GM12878 (cell line): Measurements from ENCODE around the gene PCBD2. TPM values are rescaled to one million over a fixed set of nuclear protein-coding genes. Genes with fewer than 3 reads are reported as not detected.
A peak's percentile ranks its signal among the peaks of the same experiment; 100 is the strongest.

ENCODE experiments used
- BHLHE40 ChIP-seq, 2 experiments: fragments of 450-650 bp in 1 of 2; IDR thresholded peaks; 2 replicates each; pipeline ENCODE4 v1.6.1; 2011 to 2017; ENCODE audit warnings: low read depth in 2 of 2, borderline replicate concordance in 1 of 2, improper control_type of control experiment in 1 of 2, low read length in 1 of 2, mild to moderate bottlenecking in 1 of 2
- ESRRA ChIP-seq: IDR thresholded peaks from 2 replicates; pipeline ENCODE4 v1.6.1; 2012; ENCODE audit warnings: mild to moderate bottlenecking, low read length, improper control_type of control experiment
- ETV6 ChIP-seq, 2 experiments: fragments of 450-650 bp in 1 of 2; IDR thresholded peaks in 1 of 2; conservative IDR thresholded peaks in 1 of 2; 2 replicates each; pipeline ENCODE4 v1.6.1; 2014; ENCODE audit warnings: antibody characterized with exemption in 1 of 2, borderline replicate concordance in 1 of 2, low read depth in 1 of 2, mild to moderate bottlenecking in 1 of 2, moderate library complexity in 1 of 2
- NBN ChIP-seq: fragments of 450-650 bp; IDR thresholded peaks from 2 replicates; pipeline ENCODE4 v1.6.1; 2016
- POU2F2 ChIP-seq: IDR thresholded peaks from 3 replicates; pipeline ENCODE4 v1.6.1; 2011; ENCODE audit warnings: low read depth, mild to moderate bottlenecking, low read length, borderline replicate concordance
- RB1 ChIP-seq: fragments of 450-650 bp; formaldehyde crosslinking; IDR thresholded peaks from 2 replicates; pipeline ENCODE4 v1.6.1; 2017; ENCODE audit warnings: mild to moderate bottlenecking, borderline replicate concordance
- SIN3A ChIP-seq: IDR thresholded peaks from 2 replicates; pipeline ENCODE4 v1.6.1; 2012; ENCODE audit warnings: low read depth, low read length, improper control_type of control experiment
- STAT3 ChIP-seq: IDR thresholded peaks from 2 replicates; pipeline ENCODE4 v1.6.1; 2011; ENCODE audit warnings: low read depth, low read length, improper control_type of control experiment
- TCF7 ChIP-seq: IDR thresholded peaks from 2 replicates; pipeline ENCODE4 v1.6.1; 2014; ENCODE audit warnings: antibody characterized with exemption, borderline replicate concordance
- WRNIP1 ChIP-seq: IDR thresholded peaks from 2 replicates; pipeline ENCODE4 v1.6.1; 2011; ENCODE audit warnings: low read depth, low read length, improper control_type of control experiment, borderline replicate concordance
- ZNF207 ChIP-seq: fragments of 450-650 bp; IDR thresholded peaks from 2 replicates; pipeline ENCODE4 v1.6.1; 2014; ENCODE audit warnings: antibody characterized with exemption, mild to moderate bottlenecking, borderline replicate concordance
- polyA plus RNA-seq, 11 experiments: library from polyadenylated mRNA; depleted of rRNA in 4 of 11; unstranded in 6 of 11; stranded (reverse) in 5 of 11; fragments of >200 nt; fragmentation: Nextera tagmentation in 4 of 11; fragmentation: Illumina TruSeq in 1 of 11; extraction: Ambion mirVana in 4 of 11; extraction: Trizol in 1 of 11; gene quantifications; 1 replicate in 1 of 11; 2 replicates in 10 of 11; pipeline versions ENCODE4 v1.2.1 to v1.2.3, GENCODE V29; 2011 to 2016; ENCODE audit warnings: inconsistent platforms in 2 of 11, missing spikeins in 2 of 11, low read depth in 1 of 11
- total RNA-seq, 4 experiments: library from RNA; depleted of rRNA in 3 of 4; stranded (reverse); fragments of >200 nt in 3 of 4; fragmentation: Illumina TruSeq in 1 of 4; extraction: Trizol in 1 of 4; gene quantifications; 2 replicates each; pipeline versions ENCODE4 v1.2.1 to v1.2.3, GENCODE V29; 2013 to 2021
- TF ChIP-seq, protein P1 (sequence below): fragments of 450-650 bp; IDR thresholded peaks from 2 replicates; pipeline ENCODE4 v1.6.1; 2017; ENCODE audit warnings: mild to moderate bottlenecking, moderate library complexity
- TF ChIP-seq, protein P2 (sequence below): fragments of 450-650 bp; IDR thresholded peaks from 2 replicates; pipeline ENCODE4 v1.6.1; 2017; ENCODE audit warnings: borderline replicate concordance
- TF ChIP-seq, protein P3 (sequence below): fragments of 450-650 bp; IDR thresholded peaks from 2 replicates; pipeline ENCODE4 v1.6.1; 2017; ENCODE audit warnings: low read depth, mild to moderate bottlenecking, moderate library complexity
- TF ChIP-seq, protein P4 (sequence below): IDR thresholded peaks from 2 replicates; pipeline ENCODE4 v1.6.1; 2012; ENCODE audit warnings: low read depth, low read length, improper control_type of control experiment
- TF ChIP-seq, protein P5 (sequence below), 3 experiments: IDR thresholded peaks in 2 of 3; conservative IDR thresholded peaks in 1 of 3; 2 replicates each; pipeline ENCODE4 v1.5.1; 2011; ENCODE audit warnings: low read depth in 3 of 3, low read length in 3 of 3, mild to moderate bottlenecking in 3 of 3, control low read depth in 2 of 3, moderate library complexity in 2 of 3, inconsistent platforms in 1 of 3, mixed read lengths in 1 of 3; ENCODE audit not compliant: control insufficient read depth in 2 of 3, insufficient read depth in 1 of 3; ENCODE audit errors: extremely low read depth in 1 of 3
- TF ChIP-seq, protein P6 (sequence below): fragments of 450-650 bp; IDR thresholded peaks from 2 replicates; pipeline ENCODE4 v1.6.1; 2014; ENCODE audit warnings: mild to moderate bottlenecking

The PCBD2 gene
- total and polyA plus RNA-seq, 10 of the 15 experiments (the other 5 are each of a cell fraction or from before 2014, with no cell fraction given): 5.4 to 13.6 (median 6.7) TPM

DNA sequence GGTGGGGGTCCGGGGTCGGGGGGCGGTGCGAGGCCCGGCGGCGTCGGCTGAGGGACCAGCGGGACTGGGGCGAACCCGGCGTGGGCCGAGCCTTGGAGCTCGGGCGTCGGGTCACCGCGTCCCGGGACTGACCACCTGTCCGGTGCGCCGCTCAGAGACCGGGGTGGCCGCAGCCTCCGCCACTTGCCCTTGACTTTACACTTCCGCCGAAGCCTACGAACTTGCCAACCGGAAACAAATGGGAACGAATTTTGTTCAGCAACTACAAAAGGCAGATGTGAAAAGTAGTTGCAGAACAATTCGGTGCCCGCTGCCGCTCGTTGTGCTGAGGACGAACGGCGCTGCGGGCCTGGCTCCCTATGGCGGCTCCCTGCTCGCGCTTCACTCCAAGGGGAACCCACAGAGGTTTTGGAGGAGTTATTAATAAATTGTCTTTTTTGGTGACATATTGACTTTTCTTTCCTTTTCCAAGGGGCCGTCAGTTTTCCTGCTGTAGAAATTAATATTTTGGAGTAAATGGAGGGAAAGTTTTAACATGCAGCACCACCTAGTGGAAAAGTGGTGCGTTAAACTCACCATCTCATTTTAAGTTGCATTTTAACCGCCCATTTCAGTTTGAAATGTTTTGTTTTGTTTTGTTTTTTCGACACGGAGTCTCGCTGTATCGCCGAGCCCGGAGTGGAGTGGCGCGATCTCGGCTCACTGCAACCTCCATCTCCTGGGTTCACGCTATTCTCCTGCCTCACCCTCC, 490 bp downstream of the PCBD2 start (continued):
- TF ChIP-seq, protein P1, sequence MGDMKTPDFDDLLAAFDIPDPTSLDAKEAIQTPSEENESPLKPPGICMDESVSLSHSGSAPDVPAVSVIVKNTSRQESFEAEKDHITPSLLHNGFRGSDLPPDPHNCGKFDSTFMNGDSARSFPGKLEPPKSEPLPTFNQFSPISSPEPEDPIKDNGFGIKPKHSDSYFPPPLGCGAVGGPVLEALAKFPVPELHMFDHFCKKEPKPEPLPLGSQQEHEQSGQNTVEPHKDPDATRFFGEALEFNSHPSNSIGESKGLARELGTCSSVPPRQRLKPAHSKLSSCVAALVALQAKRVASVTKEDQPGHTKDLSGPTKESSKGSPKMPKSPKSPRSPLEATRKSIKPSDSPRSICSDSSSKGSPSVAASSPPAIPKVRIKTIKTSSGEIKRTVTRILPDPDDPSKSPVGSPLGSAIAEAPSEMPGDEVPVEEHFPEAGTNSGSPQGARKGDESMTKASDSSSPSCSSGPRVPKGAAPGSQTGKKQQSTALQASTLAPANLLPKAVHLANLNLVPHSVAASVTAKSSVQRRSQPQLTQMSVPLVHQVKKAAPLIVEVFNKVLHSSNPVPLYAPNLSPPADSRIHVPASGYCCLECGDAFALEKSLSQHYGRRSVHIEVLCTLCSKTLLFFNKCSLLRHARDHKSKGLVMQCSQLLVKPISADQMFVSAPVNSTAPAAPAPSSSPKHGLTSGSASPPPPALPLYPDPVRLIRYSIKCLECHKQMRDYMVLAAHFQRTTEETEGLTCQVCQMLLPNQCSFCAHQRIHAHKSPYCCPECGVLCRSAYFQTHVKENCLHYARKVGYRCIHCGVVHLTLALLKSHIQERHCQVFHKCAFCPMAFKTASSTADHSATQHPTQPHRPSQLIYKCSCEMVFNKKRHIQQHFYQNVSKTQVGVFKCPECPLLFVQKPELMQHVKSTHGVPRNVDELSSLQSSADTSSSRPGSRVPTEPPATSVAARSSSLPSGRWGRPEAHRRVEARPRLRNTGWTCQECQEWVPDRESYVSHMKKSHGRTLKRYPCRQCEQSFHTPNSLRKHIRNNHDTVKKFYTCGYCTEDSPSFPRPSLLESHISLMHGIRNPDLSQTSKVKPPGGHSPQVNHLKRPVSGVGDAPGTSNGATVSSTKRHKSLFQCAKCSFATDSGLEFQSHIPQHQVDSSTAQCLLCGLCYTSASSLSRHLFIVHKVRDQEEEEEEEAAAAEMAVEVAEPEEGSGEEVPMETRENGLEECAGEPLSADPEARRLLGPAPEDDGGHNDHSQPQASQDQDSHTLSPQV: no peak
- TF ChIP-seq, protein P2, sequence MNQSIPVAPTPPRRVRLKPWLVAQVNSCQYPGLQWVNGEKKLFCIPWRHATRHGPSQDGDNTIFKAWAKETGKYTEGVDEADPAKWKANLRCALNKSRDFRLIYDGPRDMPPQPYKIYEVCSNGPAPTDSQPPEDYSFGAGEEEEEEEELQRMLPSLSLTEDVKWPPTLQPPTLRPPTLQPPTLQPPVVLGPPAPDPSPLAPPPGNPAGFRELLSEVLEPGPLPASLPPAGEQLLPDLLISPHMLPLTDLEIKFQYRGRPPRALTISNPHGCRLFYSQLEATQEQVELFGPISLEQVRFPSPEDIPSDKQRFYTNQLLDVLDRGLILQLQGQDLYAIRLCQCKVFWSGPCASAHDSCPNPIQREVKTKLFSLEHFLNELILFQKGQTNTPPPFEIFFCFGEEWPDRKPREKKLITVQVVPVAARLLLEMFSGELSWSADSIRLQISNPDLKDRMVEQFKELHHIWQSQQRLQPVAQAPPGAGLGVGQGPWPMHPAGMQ: no peak
- no peak for TF ChIP-seq STAT3
- TF ChIP-seq, protein P3, sequence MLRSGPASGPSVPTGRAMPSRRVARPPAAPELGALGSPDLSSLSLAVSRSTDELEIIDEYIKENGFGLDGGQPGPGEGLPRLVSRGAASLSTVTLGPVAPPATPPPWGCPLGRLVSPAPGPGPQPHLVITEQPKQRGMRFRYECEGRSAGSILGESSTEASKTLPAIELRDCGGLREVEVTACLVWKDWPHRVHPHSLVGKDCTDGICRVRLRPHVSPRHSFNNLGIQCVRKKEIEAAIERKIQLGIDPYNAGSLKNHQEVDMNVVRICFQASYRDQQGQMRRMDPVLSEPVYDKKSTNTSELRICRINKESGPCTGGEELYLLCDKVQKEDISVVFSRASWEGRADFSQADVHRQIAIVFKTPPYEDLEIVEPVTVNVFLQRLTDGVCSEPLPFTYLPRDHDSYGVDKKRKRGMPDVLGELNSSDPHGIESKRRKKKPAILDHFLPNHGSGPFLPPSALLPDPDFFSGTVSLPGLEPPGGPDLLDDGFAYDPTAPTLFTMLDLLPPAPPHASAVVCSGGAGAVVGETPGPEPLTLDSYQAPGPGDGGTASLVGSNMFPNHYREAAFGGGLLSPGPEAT: peak; percentile 66
- TF ChIP-seq ZNF207: no peak
- no peak for TF ChIP-seq ESRRA
- TF ChIP-seq SIN3A: 0 out of 2 replicates have a peak, but pooled peaks have one; percentile 66
- TF ChIP-seq, protein P4, sequence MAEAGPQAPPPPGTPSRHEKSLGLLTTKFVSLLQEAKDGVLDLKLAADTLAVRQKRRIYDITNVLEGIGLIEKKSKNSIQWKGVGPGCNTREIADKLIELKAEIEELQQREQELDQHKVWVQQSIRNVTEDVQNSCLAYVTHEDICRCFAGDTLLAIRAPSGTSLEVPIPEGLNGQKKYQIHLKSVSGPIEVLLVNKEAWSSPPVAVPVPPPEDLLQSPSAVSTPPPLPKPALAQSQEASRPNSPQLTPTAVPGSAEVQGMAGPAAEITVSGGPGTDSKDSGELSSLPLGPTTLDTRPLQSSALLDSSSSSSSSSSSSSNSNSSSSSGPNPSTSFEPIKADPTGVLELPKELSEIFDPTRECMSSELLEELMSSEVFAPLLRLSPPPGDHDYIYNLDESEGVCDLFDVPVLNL: peak; percentile 64
- TF ChIP-seq TCF7: no peak
- TF ChIP-seq RB1: peak; percentile 60; the same call in 1 of the 2 replicates
- TF ChIP-seq NBN: peak; percentile 86
- no peak for TF ChIP-seq POU2F2
- no peak for TF ChIP-seq ETV6 (conservative IDR thresholded peaks at IDR 0.05 in 1 of 2, IDR thresholded peaks at IDR 0.05 in 1 of 2; ENCODE audit: borderline replicate concordance in 1 of 2, low read depth in 1 of 2)
- TF ChIP-seq WRNIP1: no peak
- 0 out of 4 replicates have a peak, but pooled peaks of 1 of the 2 experiments have one; percentile 12 for TF ChIP-seq BHLHE40 (IDR thresholded peaks at IDR 0.05; ENCODE audit: borderline replicate concordance in 1 of 2, low read depth in 2 of 2, low read length in 1 of 2)
- TF ChIP-seq, protein P5, sequence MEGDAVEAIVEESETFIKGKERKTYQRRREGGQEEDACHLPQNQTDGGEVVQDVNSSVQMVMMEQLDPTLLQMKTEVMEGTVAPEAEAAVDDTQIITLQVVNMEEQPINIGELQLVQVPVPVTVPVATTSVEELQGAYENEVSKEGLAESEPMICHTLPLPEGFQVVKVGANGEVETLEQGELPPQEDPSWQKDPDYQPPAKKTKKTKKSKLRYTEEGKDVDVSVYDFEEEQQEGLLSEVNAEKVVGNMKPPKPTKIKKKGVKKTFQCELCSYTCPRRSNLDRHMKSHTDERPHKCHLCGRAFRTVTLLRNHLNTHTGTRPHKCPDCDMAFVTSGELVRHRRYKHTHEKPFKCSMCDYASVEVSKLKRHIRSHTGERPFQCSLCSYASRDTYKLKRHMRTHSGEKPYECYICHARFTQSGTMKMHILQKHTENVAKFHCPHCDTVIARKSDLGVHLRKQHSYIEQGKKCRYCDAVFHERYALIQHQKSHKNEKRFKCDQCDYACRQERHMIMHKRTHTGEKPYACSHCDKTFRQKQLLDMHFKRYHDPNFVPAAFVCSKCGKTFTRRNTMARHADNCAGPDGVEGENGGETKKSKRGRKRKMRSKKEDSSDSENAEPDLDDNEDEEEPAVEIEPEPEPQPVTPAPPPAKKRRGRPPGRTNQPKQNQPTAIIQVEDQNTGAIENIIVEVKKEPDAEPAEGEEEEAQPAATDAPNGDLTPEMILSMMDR (IDR thresholded peaks at IDR 0.05 in 2 of 3, conservative IDR thresholded peaks at IDR 0.05 in 1 of 3; ENCODE audit: control insufficient read depth in 2 of 3, extremely low read depth in 1 of 3, insufficient read depth in 1 of 3, low read depth in 3 of 3, low read length in 3 of 3): peak; percentile 52 to 74 (median 62)
- TF ChIP-seq, protein P6, sequence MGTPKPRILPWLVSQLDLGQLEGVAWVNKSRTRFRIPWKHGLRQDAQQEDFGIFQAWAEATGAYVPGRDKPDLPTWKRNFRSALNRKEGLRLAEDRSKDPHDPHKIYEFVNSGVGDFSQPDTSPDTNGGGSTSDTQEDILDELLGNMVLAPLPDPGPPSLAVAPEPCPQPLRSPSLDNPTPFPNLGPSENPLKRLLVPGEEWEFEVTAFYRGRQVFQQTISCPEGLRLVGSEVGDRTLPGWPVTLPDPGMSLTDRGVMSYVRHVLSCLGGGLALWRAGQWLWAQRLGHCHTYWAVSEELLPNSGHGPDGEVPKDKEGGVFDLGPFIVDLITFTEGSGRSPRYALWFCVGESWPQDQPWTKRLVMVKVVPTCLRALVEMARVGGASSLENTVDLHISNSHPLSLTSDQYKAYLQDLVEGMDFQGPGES: no peak
